ENCODE measurements around the gene SPPL3. TPM values are rescaled to one million over a fixed set of nuclear protein-coding genes. Genes with fewer than 3 reads are reported as not detected.

Gene SPPL3
- total RNA-seq, 1 experiment from 2014 or later: 39.7 TPM

- Histone ChIP-seq H3K9me2 (ENCODE audit: insufficient read depth) (no peaks in the 10 kb centered on the region), H3K36me3 (ENCODE audit: control insufficient read depth in 1 of 2, insufficient read depth in 2 of 2, low read length in 2 of 2) (peaks cover 19 to 20% of the 10 kb centered on the region in 2 experiments; a peak in 3 of 4 replicates), H3K4me1 (ENCODE audit: control insufficient read depth in 1 of 2, insufficient read depth in 2 of 2, low read length in 2 of 2) (peaks cover 11 to 15% of the 10 kb centered on the region in 2 experiments), H3K4me2 (ENCODE audit: low read length) (no peak overlapping the region), H3K9ac (ENCODE audit: low read length) (no peak overlapping the region), H3K79me2 (ENCODE audit: insufficient read depth, low read length) (peaks cover 18% of the 10 kb centered on the region), H2AFZ (ENCODE audit: low read depth, low read length, poor library complexity, severe bottlenecking) (no peak overlapping the region), H3K27ac (ENCODE audit: low read depth, low read length) (no peak overlapping the region), H4K20me1 (ENCODE audit: insufficient read depth) (no peaks in the 10 kb centered on the region), H3K27me3 (ENCODE audit: insufficient read depth, low read length) (no peaks in the 10 kb centered on the region), H3K4me3 (replicated peaks in 1 of 2; ENCODE audit: low read depth in 1 of 2, low read length in 2 of 2) (no peak overlapping the region), H3K9me3 (ENCODE audit: control insufficient read depth in 1 of 2, insufficient read depth in 1 of 2, low read depth in 1 of 2, low read length in 2 of 2) (no peaks in the 10 kb centered on the region)
- TF ChIP-seq CEBPB (IDR thresholded peaks at IDR 0.05; ENCODE audit: low read depth) (no peak), POLR2A (IDR thresholded peaks at IDR 0.05; ENCODE audit: borderline replicate concordance, extremely low read depth, insufficient read depth, insufficient read length) (no peak), RAD21 (IDR thresholded peaks at IDR 0.05; ENCODE audit: low read depth) (no peak), SRF (IDR thresholded peaks at IDR 0.05; ENCODE audit: low read depth) (no peak), CBX3 (IDR thresholded peaks at IDR 0.05; ENCODE audit: low read depth) (no peak), MAX (IDR thresholded peaks at IDR 0.05) (no peak), EGR1 (IDR thresholded peaks at IDR 0.05; ENCODE audit: low read depth) (no peak), SIN3A (IDR thresholded peaks at IDR 0.05; ENCODE audit: low read depth) (no peak), ELF1 (IDR thresholded peaks at IDR 0.05; ENCODE audit: borderline replicate concordance, low read depth) (no peak), FOSL1 (IDR thresholded peaks at IDR 0.05; ENCODE audit: low read depth) (no peak), JUND (IDR thresholded peaks at IDR 0.05) (no peak), YY1 (IDR thresholded peaks at IDR 0.05; ENCODE audit: extremely low read depth, insufficient replicate concordance, low read depth, low read length) (no peak), ATF3 (IDR thresholded peaks at IDR 0.05) (no peak), ZFX (IDR thresholded peaks at IDR 0.05) (no peak), POLR2AphosphoS5 (IDR thresholded peaks at IDR 0.05; ENCODE audit: low read depth, low read length) (no peak), SP1 (IDR thresholded peaks at IDR 0.05; ENCODE audit: low read depth) (no peak), EZH2phosphoT487 (IDR thresholded peaks at IDR 0.05; ENCODE audit: borderline replicate concordance) (no peak)
- TF ChIP-seq, protein P1, sequence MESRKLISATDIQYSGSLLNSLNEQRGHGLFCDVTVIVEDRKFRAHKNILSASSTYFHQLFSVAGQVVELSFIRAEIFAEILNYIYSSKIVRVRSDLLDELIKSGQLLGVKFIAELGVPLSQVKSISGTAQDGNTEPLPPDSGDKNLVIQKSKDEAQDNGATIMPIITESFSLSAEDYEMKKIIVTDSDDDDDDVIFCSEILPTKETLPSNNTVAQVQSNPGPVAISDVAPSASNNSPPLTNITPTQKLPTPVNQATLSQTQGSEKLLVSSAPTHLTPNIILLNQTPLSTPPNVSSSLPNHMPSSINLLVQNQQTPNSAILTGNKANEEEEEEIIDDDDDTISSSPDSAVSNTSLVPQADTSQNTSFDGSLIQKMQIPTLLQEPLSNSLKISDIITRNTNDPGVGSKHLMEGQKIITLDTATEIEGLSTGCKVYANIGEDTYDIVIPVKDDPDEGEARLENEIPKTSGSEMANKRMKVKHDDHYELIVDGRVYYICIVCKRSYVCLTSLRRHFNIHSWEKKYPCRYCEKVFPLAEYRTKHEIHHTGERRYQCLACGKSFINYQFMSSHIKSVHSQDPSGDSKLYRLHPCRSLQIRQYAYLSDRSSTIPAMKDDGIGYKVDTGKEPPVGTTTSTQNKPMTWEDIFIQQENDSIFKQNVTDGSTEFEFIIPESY (IDR thresholded peaks at IDR 0.05; ENCODE audit: extremely low read depth, insufficient replicate concordance, low read length): no peak
- no peak for ATAC-seq
- ChIA-PET POLR2A (no interaction called here), RAD21 (ENCODE audit: low non-redundant PET in 1 of 2, low total read pairs in 2 of 2, uncharacterized antibody in 2 of 2, unreplicated experiment in 2 of 2) (no interaction called here), CTCF (no interaction called here)
- no peak for DNase-seq (ENCODE audit: low read depth, low spot score)
- no TSS peak for BruUV-seq (replicated peaks)
- intact Hi-C loops (cut with micrococcal nuclease): loop anchor here (5.0 to 10.0 kb wide), 2 partner anchors 260 to 378 kb away; no protein-coding TSS in a partner anchor
These were observed 191.5 kb downstream of the SPPL3 start for GRCh38 chr12:120712610-120713009.

Other genes starting within 250 kb of the SPPL3 start
- gene MLEC, start 217.2 kb downstream of the SPPL3 start, total RNA-seq (2021; ENCODE audit: unreplicated experiment): 152 TPM
- 33.8 TPM for gene UNC119B, start 193.9 kb downstream of the SPPL3 start, total RNA-seq (2021; ENCODE audit: unreplicated experiment)
- 21.4 TPM for gene ACADS, start 178.5 kb downstream of the SPPL3 start, total RNA-seq (2021; ENCODE audit: unreplicated experiment)
- not detected for gene HNF1A, start 74.2 kb upstream of the SPPL3 start, total RNA-seq (2021; ENCODE audit: unreplicated experiment)
- 16.2 TPM for gene C12orf43, start 112.1 kb upstream of the SPPL3 start, total RNA-seq (2021; ENCODE audit: unreplicated experiment)
- gene OASL, start 134.9 kb upstream of the SPPL3 start, total RNA-seq (2021; ENCODE audit: unreplicated experiment): 4.1 TPM
- gene P2RX7, start 228.5 kb upstream of the SPPL3 start, total RNA-seq (2021; ENCODE audit: unreplicated experiment): 1.5 TPM

All from HCT116 (cell line).